GM23338 (cell line): Measurements from ENCODE around the gene MEAK7. TPM values are rescaled to one million over a fixed set of nuclear protein-coding genes. Genes with fewer than 3 reads are reported as not detected.

Source experiments
- ATAC-seq: fragments of 200-7000 bp; cut with Tn5 transposase; 3 replicates; pipeline ENCODE4 v1.9.1; 2020
- DNase-seq: peaks from one replicate; pipeline ENCODE4 v3.0.0-alpha.2; 2015; ENCODE audit warnings: low spot score
- H2AFZ ChIP-seq: fragments of 200-600 bp; sonication (generic); 2 replicates; pipeline ENCODE4 v1.8.0; 2016; ENCODE audit warnings: antibody characterized with exemption, mild to moderate bottlenecking, moderate library complexity
- H3F3A ChIP-seq: fragments of 200-600 bp; sonication (generic); replicated peaks from 2 replicates; pipeline ENCODE4 v1.8.0; 2017; ENCODE audit warnings: antibody characterized with exemption, mixed run types, low read depth
- H3K27ac ChIP-seq: fragments of 200-600 bp; sonication (generic); 2 replicates; pipeline ENCODE4 v1.6.1; 2016; ENCODE audit warnings: low read depth
- H3K27me3 ChIP-seq: fragments of 200-600 bp; sonication (generic); 2 replicates; pipeline ENCODE4 v1.8.0; 2016; ENCODE audit warnings: mild to moderate bottlenecking, mixed run types, moderate library complexity; ENCODE audit not compliant: insufficient read depth
- H3K36me3 ChIP-seq: fragments of 200-600 bp; sonication (generic); 2 replicates; pipeline ENCODE4 v1.8.0; 2016; ENCODE audit warnings: mild to moderate bottlenecking; ENCODE audit not compliant: insufficient read depth
- H3K4me1 ChIP-seq: fragments of 200-600 bp; sonication (generic); 2 replicates; pipeline ENCODE4 v1.8.0; 2016; ENCODE audit warnings: mild to moderate bottlenecking, moderate library complexity; ENCODE audit not compliant: insufficient read depth
- H3K4me2 ChIP-seq: fragments of 200-600 bp; sonication (generic); 2 replicates; pipeline ENCODE4 v1.7.1; 2017; ENCODE audit warnings: mixed run types
- H3K4me3 ChIP-seq: fragments of 200-600 bp; sonication (generic); 2 replicates; pipeline ENCODE4 v1.6.1; 2016; ENCODE audit warnings: mixed run types
- H3K79me2 ChIP-seq: fragments of 200-600 bp; sonication (generic); replicated peaks from 2 replicates; pipeline ENCODE4 v1.8.0; 2017; ENCODE audit warnings: mild to moderate bottlenecking; ENCODE audit not compliant: insufficient read depth
- H3K9me2 ChIP-seq: fragments of 200-600 bp; sonication (generic); 2 replicates; pipeline ENCODE4 v1.8.0; 2017; ENCODE audit not compliant: insufficient read depth
- H4K20me1 ChIP-seq: fragments of 200-600 bp; sonication (generic); replicated peaks from 2 replicates; pipeline ENCODE4 v1.8.0; 2017; ENCODE audit warnings: mild to moderate bottlenecking; ENCODE audit not compliant: insufficient read depth
- H3K27ac Mint-ChIP-seq: 2 replicates; pipeline ENCODE4 v1.8.0; 2020; ENCODE audit warnings: inconsistent platforms, mild to moderate bottlenecking, moderate library complexity, mixed read lengths
- H3K27me3 Mint-ChIP-seq: 3 replicates; pipeline ENCODE4 v1.8.0; 2022; ENCODE audit warnings: low read depth, mild to moderate bottlenecking, moderate library complexity, mixed read lengths, inconsistent platforms; ENCODE audit not compliant: insufficient read depth, poor library complexity
- H3K36me3 Mint-ChIP-seq: 3 replicates; pipeline ENCODE4 v1.8.0; 2021; ENCODE audit warnings: low read depth, mild to moderate bottlenecking, inconsistent platforms, moderate library complexity, mixed read lengths
- H3K4me1 Mint-ChIP-seq: 3 replicates; pipeline ENCODE4 v1.8.0; 2020; ENCODE audit warnings: mild to moderate bottlenecking, inconsistent platforms, mixed read lengths
- H3K4me3 Mint-ChIP-seq: 3 replicates; pipeline ENCODE4 v1.8.0; 2021; ENCODE audit warnings: moderate library complexity, mild to moderate bottlenecking, inconsistent platforms, mixed read lengths
- H3K9me3 Mint-ChIP-seq: 3 replicates; pipeline ENCODE4 v1.8.0; 2020; ENCODE audit warnings: moderate library complexity, mild to moderate bottlenecking, inconsistent platforms, mixed read lengths
- CREB1 ChIP-seq: fragments of 250-450 bp; sonication (Bioruptor Pico); IDR thresholded peaks from 2 replicates; pipeline ENCODE4 v1.5.0; 2020; ENCODE audit warnings: low read depth, mild to moderate bottlenecking, moderate library complexity
- EZH2 ChIP-seq: fragments of 200-600 bp; sonication (generic); IDR thresholded peaks from one replicate; pipeline ENCODE4 v1.8.0; 2017; ENCODE audit warnings: antibody characterized with exemption, mild to moderate bottlenecking, low read depth; ENCODE audit not compliant: unreplicated experiment
- EZH2phosphoT487 ChIP-seq: fragments of 200-600 bp; sonication (generic); IDR thresholded peaks from one replicate; pipeline ENCODE4 v1.8.1; 2018; ENCODE audit warnings: antibody characterized with exemption; ENCODE audit not compliant: unreplicated experiment
- JUNB ChIP-seq: IDR thresholded peaks from one replicate; pipeline ENCODE4 v1.6.1; 2016; ENCODE audit warnings: antibody characterized with exemption; ENCODE audit not compliant: unreplicated experiment
- NANOG ChIP-seq: IDR thresholded peaks from 2 replicates; pipeline ENCODE4 v1.6.1; 2016; ENCODE audit warnings: antibody characterized with exemption, borderline replicate concordance
- STAT1 ChIP-seq: IDR thresholded peaks from one replicate; pipeline ENCODE4 v1.6.1; 2016; ENCODE audit warnings: antibody characterized with exemption; ENCODE audit not compliant: unreplicated experiment
- ZNF114 ChIP-seq: fragments of 250-450 bp; sonication (Bioruptor Pico); IDR thresholded peaks from 2 replicates; pipeline ENCODE4 v1.5.0; 2020; ENCODE audit warnings: mild to moderate bottlenecking, moderate library complexity
- ZNF462 ChIP-seq: fragments of 250-450 bp; sonication (Bioruptor Pico); IDR thresholded peaks from 2 replicates; pipeline ENCODE4 v1.5.0; 2020; ENCODE audit warnings: mild to moderate bottlenecking, moderate library complexity
- polyA plus RNA-seq: library from polyadenylated mRNA; unstranded; fragments of >200 nt; fragmentation: Nextera tagmentation; extraction: Ambion mirVana; gene quantifications from 2 replicates; pipeline ENCODE4 v1.2.1, GENCODE V29; 2016
- total RNA-seq: library from RNA; depleted of rRNA; stranded (reverse); fragments of >200 nt; shearing (Covaris generic); gene quantifications from 2 replicates; pipeline ENCODE4 v1.2.3, GENCODE V29; 2014

MEAK7 gene
- total and polyA plus RNA-seq, 2 experiments from 2014 or later = 7.5 to 17.2 TPM

GRCh38 chr16:84464116-84464515, 40.3 kb downstream of the MEAK7 start:
- peaks cover 23% of the 10 kb centered on the region for H3K9me3 Mint-ChIP-seq
- H3K4me1 ChIP-seq = no peaks in the 10 kb centered on the region
- H4K20me1 ChIP-seq = no peaks in the 10 kb centered on the region
- ATAC-seq = no peak
- H3K36me3 ChIP-seq = peaks cover 16% of the 10 kb centered on the region; the same call in 1 of the 2 replicates
- H3K27ac Mint-ChIP-seq = no peak overlapping the region
- no peaks in the 10 kb centered on the region for H3K27me3 ChIP-seq
- H3K4me2 ChIP-seq = no peak overlapping the region
- peaks cover 35% of the 10 kb centered on the region for H3K36me3 Mint-ChIP-seq
- H3K4me3 Mint-ChIP-seq = no peak overlapping the region
- H3K9me2 ChIP-seq = no peaks in the 10 kb centered on the region
- H2AFZ ChIP-seq = no peak overlapping the region
- H3K4me3 ChIP-seq = no peak overlapping the region
- H3K4me1 Mint-ChIP-seq = peaks cover 4% of the 10 kb centered on the region; the same call in 1 of the 3 replicates
- no peak overlapping the region for H3K27ac ChIP-seq
- H3K79me2 ChIP-seq = no peaks in the 10 kb centered on the region
- no peak for TF ChIP-seq JUNB
- TF ChIP-seq ZNF462 (CRISPR knock-in tag) = no peak
- TF ChIP-seq EZH2 = no peak
- no peak for TF ChIP-seq NANOG
- TF ChIP-seq EZH2phosphoT487 = no peak
- no peak for TF ChIP-seq CREB1 (CRISPR knock-in tag)
- TF ChIP-seq ZNF114 (CRISPR knock-in tag) = no peak
- no peak for TF ChIP-seq STAT1
- no peaks in the 10 kb centered on the region for H3F3A ChIP-seq
- no peak for DNase-seq
- peaks cover 5% of the 10 kb centered on the region for H3K27me3 Mint-ChIP-seq
